Muscle of leg (tissue), 11 donors: ENCODE results near the gene QSER1. TPM values are rescaled to one million over a fixed set of nuclear protein-coding genes. Genes with fewer than 3 reads are reported as not detected.
"Not testable (repeated sequence)": the region's sequence is repeated elsewhere in the genome, so short reads cannot be mapped to it uniquely, and the experiment has no call there.

ENCODE experiments used
- DNase-seq: peaks from one replicate; pipeline ENCODE4 v3.0.0; 2013
- H3K27ac ChIP-seq: one replicate; pipeline ENCODE4 v1.5.1; 2013; ENCODE audit warnings: mild to moderate bottlenecking, low read length, control low read depth
- H3K27me3 ChIP-seq: one replicate; pipeline ENCODE4 v1.6.1; 2013; ENCODE audit warnings: low read length; ENCODE audit not compliant: control insufficient read depth, insufficient read depth
- H3K36me3 ChIP-seq: one replicate; pipeline ENCODE4 v1.6.1; 2013; ENCODE audit warnings: low read length; ENCODE audit not compliant: control insufficient read depth, insufficient read depth
- H3K4me1 ChIP-seq: one replicate; pipeline ENCODE4 v1.6.1; 2013; ENCODE audit warnings: low read length; ENCODE audit not compliant: control insufficient read depth, insufficient read depth
- H3K4me3 ChIP-seq: one replicate; pipeline ENCODE4 v1.5.1; 2013; ENCODE audit warnings: low read length, control low read depth
- H3K9me3 ChIP-seq: replicated peaks from 2 replicates; pipeline ENCODE4 v1.6.1; 2013; ENCODE audit warnings: low read depth, low read length; ENCODE audit not compliant: control insufficient read depth
- WGBS: methylation state at CpG from one replicate; pipeline ENCODE4 v1.1.5; 2013; ENCODE audit warnings: missing lambda C conversion rate; ENCODE audit not compliant: insufficient coverage; 5-methylcytosine and 5-hydroxymethylcytosine counted together
- polyA plus RNA-seq, 8 donors: library from polyadenylated mRNA; unstranded; fragments of 120-200 nt; gene quantifications; one replicate each; pipeline versions ENCODE4 v1.2.1 to v1.2.3, GENCODE V29; 2013; ENCODE audit warnings: inconsistent platforms in 1 of 8, low replicate concordance in 1 of 8; ENCODE audit not compliant: insufficient read length in 8 of 8, insufficient read depth in 1 of 8
- total RNA-seq: library from RNA; stranded (reverse); fragments of 120-200 nt; gene quantifications from one replicate; pipeline ENCODE4 v1.2.4, GENCODE V29; 2013

Gene QSER1
- total and polyA plus RNA-seq, 9 donors: 13.6 to 29.6 (median 21.9) TPM

- H3K9me3 ChIP-seq, H3K36me3 ChIP-seq, H3K4me1 ChIP-seq, H3K27me3 ChIP-seq, DNase-seq, H3K27ac ChIP-seq, H3K4me3 ChIP-seq: not testable (repeated sequence)
- 90% methylated on average over 17 of the region's 20 CpGs for WGBS
Measured at GRCh38 chr11:32887707-32888383, 4.8 kb upstream of the QSER1 start.

DNA sequence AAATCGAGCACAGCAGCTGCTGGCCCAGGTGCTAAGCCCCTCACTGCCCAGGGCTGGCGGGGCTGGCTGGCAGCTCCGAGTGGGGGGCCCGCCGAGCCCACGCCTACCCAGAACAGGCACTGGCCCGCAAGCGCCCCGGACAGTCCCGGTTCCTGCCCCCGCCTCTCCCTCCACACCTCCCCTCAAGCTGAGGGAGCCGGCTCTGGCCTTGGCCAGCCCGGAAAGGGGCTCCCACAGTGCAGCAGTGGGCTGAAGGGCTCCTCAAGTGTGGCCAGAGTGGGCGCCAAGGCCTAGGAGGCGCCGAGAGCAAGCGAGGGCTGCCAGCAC, 4.3 kb upstream of the QSER1 start:
- not testable (repeated sequence) for DNase-seq, H3K9me3 ChIP-seq, H3K4me3 ChIP-seq, H3K27ac ChIP-seq, H3K27me3 ChIP-seq, H3K4me1 ChIP-seq, H3K36me3 ChIP-seq
- WGBS: 94% methylated on average over 11 of the region's 17 CpGs

DNA sequence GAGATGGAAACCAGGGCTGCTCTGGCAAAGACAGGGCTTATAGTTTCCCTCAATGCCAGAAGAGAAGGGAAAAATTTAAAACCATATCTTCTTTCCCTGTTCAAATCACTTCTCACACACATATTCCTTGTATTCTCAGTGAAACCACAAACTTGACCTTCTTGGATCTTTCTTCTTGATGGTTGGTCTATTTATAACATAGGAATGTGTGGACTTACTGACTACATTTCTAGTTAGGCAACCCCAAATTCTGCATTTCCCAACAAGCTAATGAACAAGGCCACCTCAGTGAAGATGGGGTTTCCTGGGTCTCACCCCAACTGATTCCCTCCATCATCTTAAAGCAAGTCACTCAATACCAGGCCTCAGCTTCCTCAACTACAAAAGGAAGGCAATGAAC, 3.8 kb upstream of the QSER1 start:
- DNase-seq: no peak
- Histone ChIP-seq H3K36me3 (no peaks in the 10 kb centered on the region), H3K27me3 (no peaks in the 10 kb centered on the region), H3K27ac (no peak overlapping the region), H3K4me3 (no peak overlapping the region), H3K9me3 (no peaks in the 10 kb centered on the region), H3K4me1 (peaks cover 3% of the 10 kb centered on the region)

- no peak overlapping the region for H3K4me3 ChIP-seq
- no peaks in the 10 kb centered on the region for H3K36me3 ChIP-seq
- H3K9me3 ChIP-seq: no peaks in the 10 kb centered on the region
- WGBS: no CpG with 5 or more reads among the region's 11 CpGs
- DNase-seq: peak; percentile 7
- peaks cover 8% of the 10 kb centered on the region for H3K4me1 ChIP-seq
- H3K27ac ChIP-seq: no peak overlapping the region
- no peaks in the 10 kb centered on the region for H3K27me3 ChIP-seq
Measured at GRCh38 chr11:32890843-32891656, 1.6 kb upstream of the QSER1 start.

DNA sequence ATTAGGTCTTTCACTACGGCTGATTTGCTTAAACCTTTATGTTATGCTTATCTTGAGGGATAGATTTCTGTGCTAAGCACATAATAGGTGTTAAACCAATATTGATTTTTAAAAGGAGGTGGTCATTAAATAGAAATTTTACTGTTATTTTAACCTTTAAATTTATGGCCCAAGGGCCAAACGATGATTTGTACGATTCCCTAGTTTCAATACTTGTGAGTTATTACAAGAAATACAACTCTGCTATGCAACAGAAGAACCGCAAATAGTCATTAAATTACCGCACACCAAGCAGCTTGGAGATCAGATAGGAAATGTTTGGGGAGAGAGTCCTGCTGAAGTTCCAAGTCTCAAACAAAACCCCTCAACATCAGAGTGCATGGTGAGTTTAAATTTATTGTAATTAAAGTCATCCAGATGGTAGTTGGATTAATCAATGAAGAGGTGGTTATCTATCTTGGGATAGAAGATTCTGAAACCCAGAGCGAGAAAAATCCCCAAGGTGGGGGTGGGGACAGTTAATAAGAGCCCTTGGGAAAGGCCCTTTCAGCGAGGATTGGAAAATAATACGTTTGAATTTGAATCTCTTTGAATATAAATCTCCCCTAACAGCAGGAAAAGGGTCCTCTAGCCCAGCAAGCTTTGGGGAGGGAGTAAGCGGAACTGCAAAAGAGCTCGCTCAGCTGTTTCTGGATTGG, 805 bp upstream of the QSER1 start:
- 6% methylated on average over 3 of the region's 10 CpGs for WGBS
- H3K27me3 ChIP-seq: no peaks in the 10 kb centered on the region
- no peaks in the 10 kb centered on the region for H3K36me3 ChIP-seq
- peak overlapping the region; percentile 94 for H3K27ac ChIP-seq
- H3K4me1 ChIP-seq: peaks cover 8% of the 10 kb centered on the region
- H3K4me3 ChIP-seq: peak overlapping the region; percentile 71
- peak; percentile 79 for DNase-seq
- no peaks in the 10 kb centered on the region for H3K9me3 ChIP-seq

DNA sequence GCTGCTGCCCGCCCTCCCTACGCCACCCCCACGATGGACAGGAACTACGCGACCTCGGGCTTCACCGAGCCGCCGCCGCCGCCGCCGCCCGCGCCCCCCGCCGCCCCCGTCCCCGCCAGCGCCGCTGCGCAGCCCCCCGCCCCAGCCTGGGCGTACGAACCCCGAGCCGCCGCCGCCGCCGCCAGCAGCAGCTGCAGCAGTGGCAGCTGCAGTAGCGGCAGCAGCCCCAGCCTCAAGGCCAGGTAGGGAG, 407 bp downstream of the QSER1 start:
- Histone ChIP-seq H3K27ac (peak overlapping the region; percentile 94), H3K36me3 (no peaks in the 10 kb centered on the region), H3K4me3 (peak overlapping the region; percentile 80), H3K9me3 (no peaks in the 10 kb centered on the region), H3K4me1 (peaks cover 8% of the 10 kb centered on the region), H3K27me3 (no peaks in the 10 kb centered on the region)
- no peak for DNase-seq
- WGBS: under 1% methylated on average over 28 of the region's 32 CpGs

DNA sequence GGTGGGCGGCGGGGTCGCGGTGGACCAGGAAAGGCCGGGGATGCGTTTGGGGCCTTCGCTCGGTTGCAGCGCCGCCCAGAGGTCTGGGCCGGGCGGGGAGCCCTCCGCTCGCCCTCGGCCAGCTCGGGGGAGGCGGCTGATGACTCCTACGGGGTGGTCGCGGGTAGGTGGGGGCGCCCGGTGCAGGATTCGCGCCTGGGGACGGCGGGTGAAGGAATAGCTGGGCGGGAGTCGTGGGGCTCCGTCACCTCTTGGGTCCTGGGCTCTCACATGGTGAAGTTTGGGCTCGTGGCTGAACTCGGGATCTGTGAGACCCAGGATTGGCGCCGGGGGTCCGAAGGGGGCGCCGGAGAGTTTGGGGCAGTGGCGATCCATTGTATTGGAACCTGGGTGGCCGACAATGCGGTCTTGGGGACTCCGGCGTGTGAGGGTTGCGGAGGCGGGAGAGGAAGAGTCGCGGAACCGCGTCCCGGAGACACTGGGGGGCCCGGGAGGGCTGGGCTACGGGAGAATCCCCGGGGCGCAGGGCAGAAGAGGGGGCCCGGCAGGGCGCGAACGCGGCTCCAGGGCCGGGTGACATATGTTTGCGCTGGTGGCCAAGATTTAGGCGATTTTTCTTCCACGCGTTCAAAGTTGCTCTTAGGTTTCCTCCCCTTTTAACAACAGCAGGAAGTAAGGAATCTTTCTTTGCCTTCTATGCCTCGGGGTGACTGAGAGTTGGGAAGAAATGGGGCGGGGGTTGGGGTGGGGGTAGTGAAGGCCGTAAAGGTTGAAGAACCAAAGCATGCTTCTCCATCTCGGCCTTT, 935 bp downstream of the QSER1 start:
- WGBS: 1% methylated on average over 53 of the region's 66 CpGs
- H3K27ac ChIP-seq: peak overlapping the region; percentile 94
- peak; percentile 82 for DNase-seq

GRCh38 chr11:32894149-32894827, 1.7 kb downstream of the QSER1 start:
- Histone ChIP-seq H3K4me3 (peak overlapping the region; percentile 80), H3K27ac (peak overlapping the region; percentile 94), H3K9me3 (no peaks in the 10 kb centered on the region), H3K27me3 (no peaks in the 10 kb centered on the region), H3K36me3 (no peaks in the 10 kb centered on the region), H3K4me1 (peaks cover 8% of the 10 kb centered on the region)
- peak; percentile 82 for DNase-seq
- WGBS: 0% methylated on average over 5 of the region's 14 CpGs

More for the DNA sequence above, 935 bp downstream of the QSER1 start:
- Histone ChIP-seq H3K27me3 (no peaks in the 10 kb centered on the region), H3K36me3 (no peaks in the 10 kb centered on the region), H3K4me1 (peaks cover 8% of the 10 kb centered on the region), H3K9me3 (no peaks in the 10 kb centered on the region), H3K4me3 (peak overlapping the region; percentile 80)

GRCh38 chr11:32894921-32895320, 2.3 kb downstream of the QSER1 start:
- H3K4me1 ChIP-seq: peaks cover 8% of the 10 kb centered on the region
- H3K27ac ChIP-seq: peak overlapping the region; percentile 94
- H3K4me3 ChIP-seq: peak overlapping the region; percentile 80
- WGBS: no CpG with 5 or more reads among the region's 3 CpGs
- no peaks in the 10 kb centered on the region for H3K27me3 ChIP-seq
- H3K36me3 ChIP-seq: peaks cover 1% of the 10 kb centered on the region
- H3K9me3 ChIP-seq: no peaks in the 10 kb centered on the region
- peak; percentile 7 for DNase-seq
